Measurements from ENCODE around the gene TACC2.

DNA sequence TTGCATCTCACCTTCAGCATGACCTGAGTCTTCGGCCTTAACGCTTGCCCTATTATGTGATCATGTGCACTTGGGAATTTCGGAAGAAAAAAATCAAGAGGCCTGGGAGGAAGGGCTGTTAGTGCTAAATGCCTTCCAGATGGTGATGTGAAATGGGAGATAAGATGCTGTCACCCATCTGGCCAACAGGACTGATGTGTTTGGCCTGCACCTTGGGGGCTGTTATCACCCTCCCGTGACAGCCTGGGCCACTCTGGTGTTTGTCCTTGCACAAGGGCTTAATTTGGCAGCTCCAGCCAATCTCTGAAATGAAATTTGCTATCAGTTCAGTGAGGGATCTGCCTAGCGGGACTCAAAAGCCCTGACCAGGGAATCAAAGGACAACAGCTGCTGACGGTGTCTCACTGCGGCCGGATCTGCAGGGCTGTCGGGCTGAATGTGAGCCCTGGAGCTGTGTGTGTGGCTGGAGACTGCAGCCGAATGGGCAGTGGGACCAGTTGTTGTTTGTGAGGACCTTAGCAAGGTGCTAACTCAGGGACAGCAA is 150.7 kb downstream of the TACC2 start:
- TF ChIP-seq, protein P1, sequence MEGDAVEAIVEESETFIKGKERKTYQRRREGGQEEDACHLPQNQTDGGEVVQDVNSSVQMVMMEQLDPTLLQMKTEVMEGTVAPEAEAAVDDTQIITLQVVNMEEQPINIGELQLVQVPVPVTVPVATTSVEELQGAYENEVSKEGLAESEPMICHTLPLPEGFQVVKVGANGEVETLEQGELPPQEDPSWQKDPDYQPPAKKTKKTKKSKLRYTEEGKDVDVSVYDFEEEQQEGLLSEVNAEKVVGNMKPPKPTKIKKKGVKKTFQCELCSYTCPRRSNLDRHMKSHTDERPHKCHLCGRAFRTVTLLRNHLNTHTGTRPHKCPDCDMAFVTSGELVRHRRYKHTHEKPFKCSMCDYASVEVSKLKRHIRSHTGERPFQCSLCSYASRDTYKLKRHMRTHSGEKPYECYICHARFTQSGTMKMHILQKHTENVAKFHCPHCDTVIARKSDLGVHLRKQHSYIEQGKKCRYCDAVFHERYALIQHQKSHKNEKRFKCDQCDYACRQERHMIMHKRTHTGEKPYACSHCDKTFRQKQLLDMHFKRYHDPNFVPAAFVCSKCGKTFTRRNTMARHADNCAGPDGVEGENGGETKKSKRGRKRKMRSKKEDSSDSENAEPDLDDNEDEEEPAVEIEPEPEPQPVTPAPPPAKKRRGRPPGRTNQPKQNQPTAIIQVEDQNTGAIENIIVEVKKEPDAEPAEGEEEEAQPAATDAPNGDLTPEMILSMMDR (IDR thresholded peaks at IDR 0.05), result no peak
- TF ChIP-seq POLR2A (IDR thresholded peaks at IDR 0.05), result no peak
